Keratinocyte (primary cell): Measurements from ENCODE around the gene SMLR1.

ENCODE experiments used
- CTCF ChIP-seq, 3 experiments: IDR thresholded peaks in 1 of 3; conservative IDR thresholded peaks in 1 of 3; optimal IDR thresholded peaks in 1 of 3; 2 replicates in 2 of 3; 3 replicates in 1 of 3; pipeline versions ENCODE3 to v1.5.1; 2011; ENCODE audit warnings: low read length in 3 of 3, mild to moderate bottlenecking in 3 of 3, moderate library complexity in 2 of 3, control low read depth in 1 of 3, inconsistent platforms in 1 of 3; ENCODE audit not compliant: insufficient read depth in 2 of 3; ENCODE audit errors: extremely low read depth in 1 of 3
- EZH2 ChIP-seq: IDR thresholded peaks from one replicate; pipeline ENCODE4 v1.6.1; 2012; ENCODE audit warnings: inconsistent platforms, mild to moderate bottlenecking, low read length, moderate library complexity

DNA sequence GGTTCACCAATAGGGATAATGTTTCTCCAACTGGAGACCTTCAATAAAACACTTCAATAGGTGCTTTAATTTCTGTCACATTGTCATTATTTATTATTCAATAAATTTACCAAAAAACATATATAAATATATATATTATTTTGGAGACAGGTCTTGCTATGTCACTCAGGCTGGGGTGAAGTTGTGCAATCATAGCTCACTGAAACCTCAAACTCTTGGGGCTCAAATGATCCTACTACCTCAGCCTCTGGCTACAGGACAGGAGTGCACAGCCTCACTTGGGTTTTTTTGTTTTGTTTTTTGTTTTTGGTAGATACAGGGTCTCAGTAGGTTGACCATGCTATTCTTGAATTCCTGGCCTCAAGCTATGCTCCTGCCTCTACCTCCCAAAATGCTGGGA, 9.9 kb downstream of the SMLR1 start:
- TF ChIP-seq CTCF (optimal IDR thresholded peaks at IDR 0.05 in 1 of 3, IDR thresholded peaks at IDR 0.05 in 1 of 3, conservative IDR thresholded peaks at IDR 0.05 in 1 of 3; ENCODE audit: extremely low read depth in 1 of 3, insufficient read depth in 2 of 3, low read length in 3 of 3), result no peak
- TF ChIP-seq EZH2, result no peak
